Measurements from ENCODE around the gene GLDN. TPM values are rescaled to one million over a fixed set of nuclear protein-coding genes. Genes with fewer than 3 reads are reported as not detected.

Gene GLDN
- total and polyA plus RNA-seq, 5 donors = 2.3 to 10.9 (median 6.6) TPM

DNA sequence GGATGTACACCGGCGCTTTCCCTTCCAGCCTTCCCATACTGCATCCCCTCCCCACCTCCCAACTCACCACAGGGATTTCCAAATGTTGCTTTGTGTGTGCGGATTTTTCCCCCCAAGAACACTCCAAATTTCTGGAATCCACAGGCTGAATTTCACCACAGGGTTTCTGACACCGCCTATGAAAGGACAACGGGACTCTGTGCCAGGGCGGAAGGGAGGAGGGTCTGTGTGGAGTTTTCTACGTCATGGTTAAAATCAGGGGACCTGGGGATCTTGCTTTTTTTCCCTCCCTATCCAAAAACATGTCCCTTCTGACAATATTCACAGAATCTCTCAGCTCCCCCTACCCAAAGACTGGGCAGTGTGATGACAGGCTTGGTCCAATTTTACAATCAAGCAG is 17.7 kb upstream of the GLDN start:
- Histone ChIP-seq H3K4me1 (ENCODE audit: control insufficient read depth, insufficient read depth, low read length) (no peaks in the 10 kb centered on the region), H3K9me3 (ENCODE audit: control insufficient read depth, low read length) (no peaks in the 10 kb centered on the region), H3K27ac (ENCODE audit: low read length) (peak overlapping the region; percentile 18), H3K4me3 (ENCODE audit: low read length) (no peak overlapping the region), H3K27me3 (ENCODE audit: control insufficient read depth, insufficient read depth) (no peaks in the 10 kb centered on the region)
- ATAC-seq (peak; percentile 32 to 60), DNase-seq (peak; percentile 56 to 86 (median 67))
- 72% methylated on average over 7 of the region's 7 CpGs for WGBS
- intact Hi-C loops (cut with DNase I) = no loop called here

DNA sequence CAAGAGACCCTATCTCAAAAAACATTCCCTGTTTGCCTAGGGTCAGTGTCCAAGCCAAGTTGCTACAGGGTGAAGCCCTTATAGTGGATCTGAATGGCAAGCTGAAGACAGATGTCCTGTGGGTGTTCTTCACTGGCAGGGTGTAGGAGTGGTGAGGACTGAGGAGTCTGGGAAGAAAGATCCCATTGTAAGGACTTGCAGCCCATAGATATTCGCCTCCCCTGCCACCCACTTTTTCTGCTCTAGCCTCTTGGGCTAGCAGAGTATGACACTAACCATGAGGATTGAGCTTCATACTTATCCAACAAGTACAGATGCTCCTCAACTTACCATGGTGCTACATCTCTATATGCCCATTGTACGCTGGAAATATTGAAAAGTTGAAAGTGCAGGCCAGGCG is 16.3 kb upstream of the GLDN start:
- Histone ChIP-seq H3K4me1 (ENCODE audit: control insufficient read depth, insufficient read depth, low read length) (no peaks in the 10 kb centered on the region), H3K27me3 (ENCODE audit: control insufficient read depth, insufficient read depth) (no peaks in the 10 kb centered on the region), H3K27ac (ENCODE audit: low read length) (no peak overlapping the region), H3K9me3 (ENCODE audit: control insufficient read depth, low read length) (no peaks in the 10 kb centered on the region), H3K4me3 (ENCODE audit: low read length) (no peak overlapping the region)
- DNase-seq (no peak), ATAC-seq (no peak)
- WGBS = 94% methylated on average over 3 of the region's 3 CpGs
- intact Hi-C loops (cut with DNase I) = no loop called here

DNA sequence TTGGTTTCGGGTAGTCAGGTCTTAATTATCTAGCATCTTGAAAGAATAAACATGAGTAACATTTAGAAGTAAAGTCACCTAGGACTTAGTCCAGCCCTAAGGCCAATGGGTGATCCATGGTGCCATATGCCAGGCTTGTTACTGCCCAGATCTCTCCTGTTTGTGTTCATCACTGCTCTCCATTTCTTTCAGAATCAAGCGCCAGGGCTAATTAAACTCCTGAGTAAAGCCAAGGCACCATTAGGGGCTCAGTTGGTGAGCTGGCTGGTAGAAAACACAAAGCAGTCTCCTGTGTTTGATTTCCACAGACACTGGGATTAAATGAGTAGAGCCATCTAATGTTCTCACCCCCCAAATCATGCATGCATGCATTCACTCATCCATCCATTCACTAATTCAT is 14.4 kb upstream of the GLDN start:
- no peaks in the 10 kb centered on the region for H3K9me3 ChIP-seq (ENCODE audit: control insufficient read depth, low read length)
- no peaks in the 10 kb centered on the region for H3K27me3 ChIP-seq (ENCODE audit: control insufficient read depth, insufficient read depth)
- WGBS = 93% methylated on average over 2 of the region's 2 CpGs
- no peaks in the 10 kb centered on the region for H3K4me1 ChIP-seq (ENCODE audit: control insufficient read depth, insufficient read depth, low read length)
- ATAC-seq = no peak
- DNase-seq = no peak
- no peak overlapping the region for H3K4me3 ChIP-seq (ENCODE audit: low read length)
- intact Hi-C loops (cut with DNase I) = no loop called here
- no peak overlapping the region for H3K27ac ChIP-seq (ENCODE audit: low read length)

DNA sequence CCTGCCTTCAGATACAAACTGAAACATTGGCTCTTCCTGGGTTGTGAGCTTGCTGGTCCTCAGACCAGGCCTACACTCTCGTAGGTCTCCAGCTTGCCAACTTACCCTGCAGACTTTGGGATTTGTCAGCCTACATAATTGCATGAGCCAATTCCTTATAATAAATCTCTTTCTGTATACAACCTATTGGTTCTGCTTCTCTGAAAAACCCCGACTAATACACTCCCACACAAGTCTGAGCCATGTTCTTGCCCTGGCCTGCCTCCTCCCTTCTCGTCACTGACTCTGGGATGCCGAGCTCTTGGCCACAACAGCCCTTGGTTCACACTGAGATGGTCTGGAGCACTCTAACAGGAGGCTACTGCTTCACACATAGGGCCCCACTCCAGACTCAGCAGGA is 12.5 kb upstream of the GLDN start:
- no peaks in the 10 kb centered on the region for H3K9me3 ChIP-seq (ENCODE audit: control insufficient read depth, low read length)
- ATAC-seq (no peak), DNase-seq (no peak)
- H3K4me1 ChIP-seq (ENCODE audit: control insufficient read depth, insufficient read depth, low read length) = no peaks in the 10 kb centered on the region
- intact Hi-C loops (cut with DNase I) = no loop called here
- WGBS = 88% methylated on average over 4 of the region's 4 CpGs
- no peak overlapping the region for H3K4me3 ChIP-seq (ENCODE audit: low read length)
- H3K27ac ChIP-seq (ENCODE audit: low read length) = no peak overlapping the region
- no peaks in the 10 kb centered on the region for H3K27me3 ChIP-seq (ENCODE audit: control insufficient read depth, insufficient read depth)

DNA sequence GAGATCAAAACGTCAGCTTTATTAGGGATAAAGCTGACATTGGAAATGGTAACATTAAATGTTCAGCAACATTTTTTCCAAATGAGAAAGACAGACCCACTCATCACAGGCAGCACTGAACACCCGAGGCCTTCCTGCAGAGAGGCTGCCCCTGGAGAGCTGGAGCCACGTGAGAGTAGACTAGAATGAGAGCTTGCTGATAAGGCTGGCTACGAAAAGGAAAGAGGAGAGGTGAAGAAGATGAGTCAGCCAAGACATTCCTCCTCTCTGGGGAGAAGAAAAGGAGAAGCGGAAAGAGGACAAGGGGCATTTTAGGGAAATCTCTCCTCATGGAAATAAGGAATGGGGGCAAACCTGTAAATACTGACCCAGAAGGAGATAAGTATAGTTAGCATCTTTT is 10.3 kb upstream of the GLDN start:
- H3K27me3 ChIP-seq (ENCODE audit: control insufficient read depth, insufficient read depth) = no peaks in the 10 kb centered on the region
- peaks cover 2% of the 10 kb centered on the region for H3K4me1 ChIP-seq (ENCODE audit: control insufficient read depth, insufficient read depth, low read length)
- no peak overlapping the region for H3K4me3 ChIP-seq (ENCODE audit: low read length)
- WGBS = 42% methylated on average over 5 of the region's 5 CpGs
- no peak overlapping the region for H3K27ac ChIP-seq (ENCODE audit: low read length)
- H3K9me3 ChIP-seq (ENCODE audit: control insufficient read depth, low read length) = no peaks in the 10 kb centered on the region
- DNase-seq = no peak
- intact Hi-C loops (cut with DNase I) = no loop called here
- ATAC-seq = no peak

DNA sequence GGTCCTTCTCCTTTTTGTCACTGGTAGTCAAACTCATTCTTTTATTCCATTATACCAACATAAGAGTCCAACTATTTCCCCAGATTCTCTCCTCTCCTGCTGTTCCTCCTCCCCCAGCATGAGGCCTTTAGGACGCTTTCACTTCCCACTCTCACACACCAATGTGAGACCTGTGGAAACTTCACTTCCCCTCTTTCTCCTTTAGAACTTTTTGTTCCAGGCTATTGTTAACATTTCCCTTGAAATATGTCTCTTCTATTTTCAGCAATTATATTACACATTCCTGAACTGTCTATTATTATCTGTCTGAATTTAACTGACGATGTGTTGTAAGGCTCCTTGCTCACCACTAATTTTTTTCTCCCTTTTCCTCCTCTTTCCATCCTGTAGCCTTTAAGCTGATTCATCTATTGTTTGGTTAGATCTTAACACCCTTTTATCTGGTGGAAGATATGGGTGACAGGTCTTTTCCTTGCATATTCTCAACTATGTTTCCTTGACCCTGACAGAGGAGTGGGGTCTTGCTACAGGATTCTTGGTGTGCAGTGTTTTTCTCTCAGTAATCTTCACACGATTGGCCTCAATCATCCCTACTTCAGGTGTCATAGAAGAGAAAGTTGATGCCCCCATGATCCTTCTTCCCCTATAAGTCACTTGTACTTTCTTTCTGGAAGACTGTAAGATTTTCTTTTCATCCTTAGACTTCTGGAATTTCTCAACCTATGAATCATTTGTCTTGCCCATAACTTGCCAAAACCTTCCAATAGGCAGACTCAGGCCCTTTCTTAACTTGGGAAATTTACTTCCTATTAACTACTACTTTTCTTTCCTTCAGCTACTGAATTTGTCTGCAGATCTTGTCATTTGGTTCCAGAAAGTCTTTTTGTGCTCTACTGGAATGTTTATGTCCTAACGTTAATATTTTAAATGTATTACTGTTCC is 9.0 kb upstream of the GLDN start:
- Histone ChIP-seq H3K9me3 (ENCODE audit: control insufficient read depth, low read length) (no peaks in the 10 kb centered on the region), H3K27ac (ENCODE audit: low read length) (no peak overlapping the region), H3K4me1 (ENCODE audit: control insufficient read depth, insufficient read depth, low read length) (peaks cover 2% of the 10 kb centered on the region), H3K27me3 (ENCODE audit: control insufficient read depth, insufficient read depth) (no peaks in the 10 kb centered on the region), H3K4me3 (ENCODE audit: low read length) (no peak overlapping the region)
- DNase-seq (no peak), ATAC-seq (peak; percentile 8 to 41)
- intact Hi-C loops (cut with DNase I) = no loop called here
- 66% methylated on average over 4 of the region's 4 CpGs for WGBS

DNA sequence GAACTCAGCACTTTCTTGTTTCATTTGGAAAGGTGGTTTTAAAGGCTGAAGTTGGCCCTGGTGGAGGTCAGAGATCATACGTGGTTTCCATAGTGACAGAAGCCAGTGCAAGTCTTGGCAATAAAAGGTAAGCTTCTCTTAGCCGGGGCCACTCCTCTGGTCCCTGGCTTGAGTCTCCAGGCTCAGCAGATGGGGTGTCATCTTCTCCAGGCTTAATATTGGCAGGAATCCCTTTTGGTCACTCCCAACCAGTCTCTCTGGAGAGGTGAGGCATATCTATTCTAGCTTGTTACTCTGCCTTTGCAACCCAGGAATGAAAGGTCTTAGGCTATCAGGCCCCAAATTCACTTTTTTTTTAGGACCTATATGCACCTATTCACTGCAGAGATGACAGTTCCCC is 7.9 kb upstream of the GLDN start:
- peaks cover 2% of the 10 kb centered on the region for H3K4me1 ChIP-seq (ENCODE audit: control insufficient read depth, insufficient read depth, low read length)
- WGBS = 86% methylated on average over 2 of the region's 2 CpGs

DNA sequence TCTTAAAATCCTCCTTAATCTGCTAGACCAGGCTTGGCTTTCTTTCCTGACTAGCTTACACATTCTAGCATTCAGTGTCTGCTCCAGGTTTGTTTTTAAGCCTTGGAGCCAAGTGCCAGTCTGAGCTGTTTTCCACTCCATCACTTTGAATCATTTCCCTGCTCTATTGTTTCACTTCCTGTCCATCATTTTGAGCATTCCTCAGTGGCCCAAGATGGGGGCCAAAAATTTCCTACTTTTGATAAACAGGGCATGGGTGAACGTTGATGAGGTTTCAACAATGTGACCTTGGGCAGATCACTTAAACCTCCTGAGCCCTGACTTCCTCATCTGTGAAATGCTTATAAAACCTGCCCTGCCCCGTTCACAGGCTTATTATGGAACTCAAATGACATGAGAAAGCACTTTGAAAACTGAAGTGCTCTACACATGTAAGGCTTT is 7.4 kb upstream of the GLDN start:
- intact Hi-C loops (cut with DNase I) = no loop called here
- Histone ChIP-seq H3K27me3 (ENCODE audit: control insufficient read depth, insufficient read depth) (no peaks in the 10 kb centered on the region), H3K4me1 (ENCODE audit: control insufficient read depth, insufficient read depth, low read length) (peaks cover 2% of the 10 kb centered on the region), H3K9me3 (ENCODE audit: control insufficient read depth, low read length) (no peaks in the 10 kb centered on the region), H3K27ac (ENCODE audit: low read length) (no peak overlapping the region), H3K4me3 (ENCODE audit: low read length) (no peak overlapping the region)
- WGBS = 8% methylated on average over 2 of the region's 2 CpGs
- ATAC-seq (peak in 1 of 2 donors; percentile 51), DNase-seq (no peak)

More for the DNA sequence above, 7.9 kb upstream of the GLDN start:
- ATAC-seq (no peak), DNase-seq (no peak)
- Histone ChIP-seq H3K9me3 (ENCODE audit: control insufficient read depth, low read length) (no peaks in the 10 kb centered on the region), H3K4me3 (ENCODE audit: low read length) (no peak overlapping the region), H3K27ac (ENCODE audit: low read length) (no peak overlapping the region), H3K27me3 (ENCODE audit: control insufficient read depth, insufficient read depth) (no peaks in the 10 kb centered on the region)
- intact Hi-C loops (cut with DNase I) = no loop called here

DNA sequence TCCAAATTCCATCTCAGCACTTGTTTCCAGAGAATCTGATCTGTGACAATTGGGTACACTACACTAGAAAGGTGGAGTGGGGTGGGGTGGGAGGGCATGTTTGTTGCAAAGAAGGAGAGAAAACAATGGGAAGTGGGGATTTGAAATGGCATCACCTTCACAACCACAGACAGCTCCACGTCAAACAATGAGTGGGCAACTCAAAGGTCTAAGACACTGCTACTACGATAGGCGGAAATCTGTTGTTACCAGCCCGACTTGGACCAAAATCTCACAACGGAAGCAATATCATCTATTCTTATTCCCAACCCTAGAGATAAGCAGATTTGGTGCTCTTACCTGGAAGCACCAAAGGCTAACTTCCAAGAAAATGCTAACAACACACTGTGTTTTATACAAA is 6.4 kb upstream of the GLDN start:
- ATAC-seq (no peak), DNase-seq (no peak)
- intact Hi-C loops (cut with DNase I) = no loop called here
- Histone ChIP-seq H3K4me1 (ENCODE audit: control insufficient read depth, insufficient read depth, low read length) (peaks cover 2% of the 10 kb centered on the region), H3K9me3 (ENCODE audit: control insufficient read depth, low read length) (no peaks in the 10 kb centered on the region), H3K27ac (ENCODE audit: low read length) (no peak overlapping the region), H3K27me3 (ENCODE audit: control insufficient read depth, insufficient read depth) (no peaks in the 10 kb centered on the region), H3K4me3 (ENCODE audit: low read length) (no peak overlapping the region)
- WGBS = 95% methylated on average over 5 of the region's 5 CpGs

DNA sequence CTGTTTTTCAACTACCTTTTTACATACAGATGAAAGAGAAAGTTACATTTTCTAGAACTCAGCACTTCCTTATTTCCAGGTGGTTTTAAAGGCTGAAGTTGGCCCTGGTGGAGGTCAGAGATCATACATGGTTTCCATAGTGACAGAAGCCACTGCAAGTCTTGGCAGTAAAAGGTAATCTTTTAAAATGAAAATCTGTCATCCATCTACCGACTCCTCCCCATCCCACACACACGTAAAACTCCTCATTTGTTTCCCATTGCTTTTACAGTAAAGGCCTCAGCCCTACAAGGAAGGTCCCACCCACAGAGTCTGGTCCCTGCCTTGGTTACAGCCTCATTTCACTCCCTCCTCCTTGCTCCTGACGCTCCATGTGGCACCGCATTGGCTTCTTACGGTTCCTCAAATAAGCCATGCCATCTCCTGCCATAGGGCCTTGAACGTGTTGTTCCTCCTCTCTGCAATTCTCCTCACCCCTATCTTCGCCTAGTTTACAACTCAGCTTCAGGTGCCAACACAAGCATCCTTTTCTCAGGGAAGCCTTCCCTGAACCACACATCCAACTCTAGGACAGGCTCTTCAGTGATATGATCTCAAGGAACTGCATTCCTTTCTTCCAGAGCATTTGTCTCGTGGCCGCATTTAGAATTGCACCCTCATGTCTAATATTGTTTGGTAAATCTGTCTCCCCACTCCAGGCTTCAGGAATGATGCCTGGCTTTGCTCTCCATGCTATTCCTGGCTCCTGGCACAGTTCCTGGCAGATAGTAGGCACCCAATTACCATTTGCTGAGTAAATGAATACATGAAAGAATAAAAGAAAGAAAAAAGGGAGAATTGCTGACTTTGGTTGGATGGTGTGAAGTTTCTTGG is 5.7 kb upstream of the GLDN start:
- ATAC-seq = peak; percentile 18 to 49
- no peak for DNase-seq
- WGBS = 76% methylated on average over 9 of the region's 9 CpGs
- Histone ChIP-seq H3K4me3 (ENCODE audit: low read length) (no peak overlapping the region), H3K9me3 (ENCODE audit: control insufficient read depth, low read length) (no peaks in the 10 kb centered on the region), H3K4me1 (ENCODE audit: control insufficient read depth, insufficient read depth, low read length) (peaks cover 2% of the 10 kb centered on the region), H3K27ac (ENCODE audit: low read length) (peak overlapping the region; percentile 11), H3K27me3 (ENCODE audit: control insufficient read depth, insufficient read depth) (no peaks in the 10 kb centered on the region)
- intact Hi-C loops (cut with DNase I) = no loop called here

DNA sequence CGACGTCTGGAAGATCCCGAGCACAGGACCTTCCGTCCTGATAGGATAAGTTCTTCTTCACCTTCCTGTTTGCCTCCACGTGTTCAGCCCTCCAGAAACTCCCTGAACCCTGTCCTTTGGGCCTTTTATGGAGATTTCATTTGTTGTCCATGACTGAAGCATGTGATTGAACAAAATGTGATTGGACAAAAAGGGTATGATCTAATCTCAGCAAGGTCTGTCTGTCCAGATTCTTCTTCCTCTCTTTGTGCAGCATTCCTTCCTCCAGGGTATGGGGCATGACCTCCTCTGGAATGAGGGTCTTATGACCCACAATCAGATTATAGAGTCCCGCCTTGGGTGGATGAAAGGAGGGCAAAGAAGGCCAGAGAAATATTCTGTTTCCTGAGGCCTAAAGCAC is 3.0 kb upstream of the GLDN start, which contains the start of gene CYP19A1:
CYP19A1 (minus strand) TSS at position 101 of the 400 bp plus-strand sequence. CDS start 95,684 bp downstream, outside the sequence.
- Histone ChIP-seq H3K27me3 (ENCODE audit: control insufficient read depth, insufficient read depth) (no peaks in the 10 kb centered on the region), H3K9me3 (ENCODE audit: control insufficient read depth, low read length) (no peaks in the 10 kb centered on the region), H3K4me1 (ENCODE audit: control insufficient read depth, insufficient read depth, low read length) (peaks cover 2% of the 10 kb centered on the region), H3K27ac (ENCODE audit: low read length) (no peak within 1 kb of the TSS), H3K4me3 (ENCODE audit: low read length) (no peak within 1 kb of the TSS)
- ATAC-seq (no peak), DNase-seq (no peak)
- 90% methylated on average over 6 of the region's 6 CpGs for WGBS
- intact Hi-C loops (cut with DNase I) = no loop called here

All from right cardiac atrium (tissue), 5 donors.